ENCODE measurements around the gene SSC5D. TPM values are rescaled to one million over a fixed set of nuclear protein-coding genes. Genes with fewer than 3 reads are reported as not detected.

The SSC5D gene
- total RNA-seq, 4 donors from 2014 or later, result 5.0 to 50.8 (median 36.0) TPM

GRCh38 chr19:55452749-55453346 is 35.4 kb upstream of the SSC5D start:
- Histone ChIP-seq H3K36me3 (no peaks in the 10 kb centered on the region), H3K27ac (no peak overlapping the region), H3K4me1 (peaks cover 0 to 18% of the 10 kb centered on the region in 2 donors), H3K9me3 (no peaks in the 10 kb centered on the region), H3K4me3 (no peak overlapping the region), H3K27me3 (peaks cover 18 to 24% of the 10 kb centered on the region in 2 donors)
- TF ChIP-seq POLR2A (IDR thresholded peaks at IDR 0.05), result no peak
- peak in 1 of 4 experiments; percentile 3 for TF ChIP-seq CTCF (IDR thresholded peaks at IDR 0.05)
- peak; percentile 72 to 81 for DNase-seq
- intact Hi-C loops (cut with DNase I; ENCODE audit: low total_unique reads), result loop anchor here (10.0 kb wide), 1 partner anchor 168 kb away; the partner anchor contains the start of genes BRSK1 and HSPBP1

GRCh38 chr19:55453511-55454260 is 34.5 kb upstream of the SSC5D start:
- no peak overlapping the region for H3K27ac ChIP-seq
- no peak overlapping the region for H3K4me3 ChIP-seq
- DNase-seq, result no peak
- H3K9me3 ChIP-seq, result no peaks in the 10 kb centered on the region
- TF ChIP-seq CTCF (IDR thresholded peaks at IDR 0.05) (no peak), POLR2A (IDR thresholded peaks at IDR 0.05) (no peak)
- H3K4me1 ChIP-seq, result peaks cover 0 to 18% of the 10 kb centered on the region in 2 donors
- intact Hi-C loops (cut with DNase I; ENCODE audit: low total_unique reads), result loop anchor here (10.0 kb wide), 1 partner anchor 169 kb away; the partner anchor contains the start of genes BRSK1 and HSPBP1
- H3K36me3 ChIP-seq, result no peaks in the 10 kb centered on the region
- H3K27me3 ChIP-seq, result peaks cover 18 to 24% of the 10 kb centered on the region in 2 donors

- intact Hi-C loops (cut with DNase I; ENCODE audit: low total_unique reads), result loop anchor here (10.0 kb wide), 1 partner anchor 170 kb away; the partner anchor contains the start of genes BRSK1 and HSPBP1
These were observed 33.4 kb upstream of the SSC5D start for GRCh38 chr19:55454787-55455243.

GRCh38 chr19:55455576-55456235 is 32.5 kb upstream of the SSC5D start:
- intact Hi-C loops (cut with DNase I; ENCODE audit: low total_unique reads), result loop anchor here (10.0 kb wide), 1 partner anchor 171 kb away; the partner anchor contains the start of genes BRSK1 and HSPBP1

More at GRCh38 chr19:55454787-55455243, 33.4 kb upstream of the SSC5D start:
- Histone ChIP-seq H3K27me3 (peaks cover 15 to 16% of the 10 kb centered on the region in 2 donors), H3K4me1 (peaks cover 0 to 18% of the 10 kb centered on the region in 2 donors), H3K36me3 (no peaks in the 10 kb centered on the region), H3K9me3 (no peaks in the 10 kb centered on the region), H3K27ac (no peak overlapping the region), H3K4me3 (no peak overlapping the region)
- TF ChIP-seq POLR2A (IDR thresholded peaks at IDR 0.05) (no peak), CTCF (IDR thresholded peaks at IDR 0.05) (peak in 2 of 4 experiments; percentile 32 to 45)
- DNase-seq, result no peak

More at GRCh38 chr19:55455576-55456235, 32.5 kb upstream of the SSC5D start:
- peaks cover 5 to 18% of the 10 kb centered on the region in 2 donors for H3K4me1 ChIP-seq
- no peak overlapping the region for H3K27ac ChIP-seq
- H3K27me3 ChIP-seq, result peaks cover 15% of the 10 kb centered on the region in 2 donors
- H3K36me3 ChIP-seq, result no peaks in the 10 kb centered on the region
- H3K9me3 ChIP-seq, result no peaks in the 10 kb centered on the region
- H3K4me3 ChIP-seq, result no peak overlapping the region
- no peak for DNase-seq
- TF ChIP-seq CTCF (IDR thresholded peaks at IDR 0.05) (no peak), POLR2A (IDR thresholded peaks at IDR 0.05) (no peak)

All from uterus (tissue), 4 donors.